ENCODE data around the gene CEND1.

GRCh38 chr11:737366-737765 is 52.5 kb downstream of the CEND1 start:
- TF ChIP-seq, protein P1, sequence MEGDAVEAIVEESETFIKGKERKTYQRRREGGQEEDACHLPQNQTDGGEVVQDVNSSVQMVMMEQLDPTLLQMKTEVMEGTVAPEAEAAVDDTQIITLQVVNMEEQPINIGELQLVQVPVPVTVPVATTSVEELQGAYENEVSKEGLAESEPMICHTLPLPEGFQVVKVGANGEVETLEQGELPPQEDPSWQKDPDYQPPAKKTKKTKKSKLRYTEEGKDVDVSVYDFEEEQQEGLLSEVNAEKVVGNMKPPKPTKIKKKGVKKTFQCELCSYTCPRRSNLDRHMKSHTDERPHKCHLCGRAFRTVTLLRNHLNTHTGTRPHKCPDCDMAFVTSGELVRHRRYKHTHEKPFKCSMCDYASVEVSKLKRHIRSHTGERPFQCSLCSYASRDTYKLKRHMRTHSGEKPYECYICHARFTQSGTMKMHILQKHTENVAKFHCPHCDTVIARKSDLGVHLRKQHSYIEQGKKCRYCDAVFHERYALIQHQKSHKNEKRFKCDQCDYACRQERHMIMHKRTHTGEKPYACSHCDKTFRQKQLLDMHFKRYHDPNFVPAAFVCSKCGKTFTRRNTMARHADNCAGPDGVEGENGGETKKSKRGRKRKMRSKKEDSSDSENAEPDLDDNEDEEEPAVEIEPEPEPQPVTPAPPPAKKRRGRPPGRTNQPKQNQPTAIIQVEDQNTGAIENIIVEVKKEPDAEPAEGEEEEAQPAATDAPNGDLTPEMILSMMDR (conservative IDR thresholded peaks at IDR 0.05; ENCODE audit: low read length): no peak
- no peak for TF ChIP-seq EZH2phosphoT487 (IDR thresholded peaks at IDR 0.05; ENCODE audit: borderline replicate concordance)

Measured in Loucy (cell line).